WTC11 (cell line): Measurements from ENCODE around the gene TBX10. TPM values are rescaled to one million over a fixed set of nuclear protein-coding genes. Genes with fewer than 3 reads are reported as not detected.

Experiments used
- ATAC-seq: fragments of 200-7000 bp; cut with Tn5 transposase; 2 replicates; pipeline ENCODE4 v1.10.0; 2021; ENCODE audit warnings: mild to moderate bottlenecking, moderate library complexity
- CTCF ChIA-PET: fragments of 300-600 bp; sonication (Branson Sonifier 250); formaldehyde crosslinking; loops from one replicate; lab custom pipeline; 2021; ENCODE audit warnings: antibody characterized with exemption; lab: Charles Lee
- POLR2A ChIA-PET: fragments of 350-600 bp; sonication (Branson Sonifier 250); formaldehyde crosslinking; loops from one replicate; lab custom pipeline; 2021; ENCODE audit warnings: antibody characterized with exemption; lab: Charles Lee
- DNase-seq: peaks from one replicate; pipeline ENCODE4 v3.0.0; 2021; ENCODE audit warnings: low spot score
- H3K27ac Mint-ChIP-seq: 2 replicates; pipeline ENCODE4 v1.8.0; 2021; ENCODE audit warnings: mixed read lengths
- H3K27me3 Mint-ChIP-seq: 2 replicates; pipeline ENCODE4 v1.8.0; 2021; ENCODE audit warnings: low read depth, mild to moderate bottlenecking, moderate library complexity, mixed read lengths
- H3K36me3 Mint-ChIP-seq: 2 replicates; pipeline ENCODE4 v1.8.0; 2021; ENCODE audit warnings: mixed read lengths
- H3K4me1 Mint-ChIP-seq: 2 replicates; pipeline ENCODE4 v1.8.0; 2022; ENCODE audit warnings: mixed read lengths
- H3K4me3 Mint-ChIP-seq: 2 replicates; pipeline ENCODE4 v1.8.0; 2021; ENCODE audit warnings: mild to moderate bottlenecking, moderate library complexity, mixed read lengths
- H3K9me3 Mint-ChIP-seq: 2 replicates; pipeline ENCODE4 v1.8.0; 2021; ENCODE audit warnings: mixed read lengths
- CREM ChIP-seq: sonication (generic); formaldehyde crosslinking; IDR thresholded peaks from 2 replicates; pipeline ENCODE4 v1.8.1; 2022; ENCODE audit warnings: mild to moderate bottlenecking, missing genetic modification reagents, moderate library complexity
- FOXK1 ChIP-seq: sonication (generic); formaldehyde crosslinking; IDR thresholded peaks from 2 replicates; pipeline ENCODE4 v1.8.0; 2022; ENCODE audit warnings: mild to moderate bottlenecking, moderate library complexity, missing genetic modification reagents
- FOXP1 ChIP-seq: sonication (generic); formaldehyde crosslinking; IDR thresholded peaks from 2 replicates; pipeline ENCODE4 v1.8.0; 2022; ENCODE audit warnings: missing genetic modification reagents, mild to moderate bottlenecking, moderate library complexity, borderline replicate concordance
- IRF2 ChIP-seq: sonication (generic); formaldehyde crosslinking; IDR thresholded peaks from 2 replicates; pipeline ENCODE4 v1.8.0; 2022; ENCODE audit warnings: low read depth, missing genetic modification reagents, borderline replicate concordance
- NFATC4 ChIP-seq: fragments of 250-450 bp; sonication (Bioruptor Pico); IDR thresholded peaks from 2 replicates; pipeline ENCODE4 v1.9.0; 2021; ENCODE audit warnings: mild to moderate bottlenecking
- TEAD1 ChIP-seq: sonication (generic); formaldehyde crosslinking; IDR thresholded peaks from 2 replicates; pipeline ENCODE4 v1.8.0; 2022; ENCODE audit warnings: mild to moderate bottlenecking, missing genetic modification reagents
- TEAD4 ChIP-seq: sonication (generic); formaldehyde crosslinking; IDR thresholded peaks from 2 replicates; pipeline ENCODE4 v1.8.0; 2022; ENCODE audit warnings: mild to moderate bottlenecking, missing genetic modification reagents
- TP53 ChIP-seq: sonication (generic); formaldehyde crosslinking; IDR thresholded peaks from 2 replicates; pipeline ENCODE4 v1.8.1; 2023; ENCODE audit warnings: mild to moderate bottlenecking, missing genetic modification reagents
- ZNF232 ChIP-seq: sonication (generic); formaldehyde crosslinking; IDR thresholded peaks from 2 replicates; pipeline ENCODE4 v1.8.0; 2022; ENCODE audit warnings: mild to moderate bottlenecking, missing genetic modification reagents
- ZNF416 ChIP-seq: fragments of 250-450 bp; sonication (Bioruptor Pico); IDR thresholded peaks from 2 replicates; pipeline ENCODE4 v1.9.0; 2021; ENCODE audit warnings: mild to moderate bottlenecking, inconsistent platforms
- total RNA-seq: library from RNA; stranded (reverse); gene quantifications from 3 replicates; pipeline ENCODE4 v1.2.3, GENCODE V29; 2021
- TF ChIP-seq, protein P1 (sequence below): fragments of 250-450 bp; sonication (Bioruptor Pico); IDR thresholded peaks from 2 replicates; pipeline ENCODE4 v1.9.0; 2021; ENCODE audit warnings: moderate library complexity, mild to moderate bottlenecking, inconsistent platforms, borderline replicate concordance
- TF ChIP-seq, protein P2 (sequence below): sonication (generic); formaldehyde crosslinking; IDR thresholded peaks from 2 replicates; pipeline ENCODE4 v1.8.0; 2022; ENCODE audit warnings: mild to moderate bottlenecking, missing genetic modification reagents
- TF ChIP-seq, protein P3 (sequence below): sonication (generic); formaldehyde crosslinking; IDR thresholded peaks from 2 replicates; pipeline ENCODE4 v1.8.1; 2023; ENCODE audit warnings: mild to moderate bottlenecking, missing genetic modification reagents
- TF ChIP-seq, protein P4 (sequence below): sonication (generic); formaldehyde crosslinking; IDR thresholded peaks from 2 replicates; pipeline ENCODE4 v1.8.1; 2023; ENCODE audit warnings: mild to moderate bottlenecking, moderate library complexity, missing genetic modification reagents
- TF ChIP-seq, protein P5 (sequence below): sonication (generic); formaldehyde crosslinking; IDR thresholded peaks from 2 replicates; pipeline ENCODE4 v1.8.0; 2023; ENCODE audit warnings: missing genetic modification reagents, mild to moderate bottlenecking, borderline replicate concordance
- TF ChIP-seq, protein P6 (sequence below): sonication (generic); formaldehyde crosslinking; IDR thresholded peaks from 2 replicates; pipeline ENCODE4 v1.8.0; 2023; ENCODE audit warnings: missing genetic modification reagents
- TF ChIP-seq, protein P7 (sequence below): fragments of 250-450 bp; sonication (Bioruptor Pico); IDR thresholded peaks from 2 replicates; pipeline ENCODE4 v1.8.0; 2021; ENCODE audit warnings: mild to moderate bottlenecking
- TF ChIP-seq, protein P8 (sequence below): fragments of 200-600 bp; IDR thresholded peaks from 2 replicates; pipeline ENCODE4 v1.8.0; 2022; ENCODE audit warnings: antibody characterized with exemption
- TF ChIP-seq, protein P9 (sequence below): sonication (generic); formaldehyde crosslinking; IDR thresholded peaks from 2 replicates; pipeline ENCODE4 v1.8.0; 2022; ENCODE audit warnings: mild to moderate bottlenecking, missing genetic modification reagents
- TF ChIP-seq, protein P10 (sequence below): sonication (generic); formaldehyde crosslinking; IDR thresholded peaks from 2 replicates; pipeline ENCODE4 v1.8.0; 2022; ENCODE audit warnings: mild to moderate bottlenecking, missing genetic modification reagents

The TBX10 gene
- total RNA-seq, 1 experiment from 2014 or later, result not detected

DNA sequence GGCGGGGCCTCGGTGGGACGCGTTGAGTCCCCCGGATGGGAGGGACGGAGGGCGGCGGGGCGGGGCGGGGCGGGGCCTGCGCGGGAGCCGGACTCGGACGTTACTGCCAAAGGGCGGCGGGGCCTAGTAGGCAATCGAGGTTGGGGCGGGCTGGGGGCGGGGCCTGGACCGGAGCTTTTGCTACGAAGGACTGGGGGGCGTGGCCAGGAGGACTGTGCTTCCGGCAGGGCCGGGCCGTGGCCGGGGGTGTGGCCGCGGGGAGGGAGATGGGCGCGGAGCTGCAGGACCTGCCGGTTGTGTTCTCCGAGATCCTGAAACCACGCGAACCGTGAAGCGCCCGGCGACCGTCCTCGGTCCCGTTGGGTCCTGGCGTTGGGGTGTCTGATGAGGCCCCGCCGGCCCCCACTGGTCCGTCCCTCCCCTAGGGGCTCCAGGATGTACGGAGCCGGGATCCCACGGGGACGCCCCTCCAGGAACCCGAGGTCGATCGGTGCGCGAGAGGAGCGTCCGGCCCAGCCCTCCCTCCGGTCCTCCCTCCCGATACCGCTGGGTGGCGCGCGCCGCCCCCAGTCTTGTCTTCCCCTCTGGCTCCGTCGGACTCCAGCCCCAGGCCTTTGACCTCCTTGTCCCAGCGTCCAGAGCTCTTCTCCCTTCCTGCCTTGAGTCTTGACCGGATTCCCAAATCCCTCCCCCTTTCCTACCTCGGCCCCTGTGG is 9.2 kb downstream of the TBX10 start:
- Mint-ChIP-seq H3K36me3 (peaks cover 20% of the 10 kb centered on the region), H3K27me3 (no peaks in the 10 kb centered on the region; the same call in 1 of the 2 replicates)
- CTCF ChIA-PET, result interaction anchor here (0.6 to 5.3 kb wide), 41 partner anchors 9 to 391 kb away, joined by 3 to 200 read pairs (median 7); partner anchors contain the start of genes ACY3, ALDH3B2, GSTP1 and POLD4
- no peak for TF ChIP-seq IRF2
- TF ChIP-seq, protein P1, sequence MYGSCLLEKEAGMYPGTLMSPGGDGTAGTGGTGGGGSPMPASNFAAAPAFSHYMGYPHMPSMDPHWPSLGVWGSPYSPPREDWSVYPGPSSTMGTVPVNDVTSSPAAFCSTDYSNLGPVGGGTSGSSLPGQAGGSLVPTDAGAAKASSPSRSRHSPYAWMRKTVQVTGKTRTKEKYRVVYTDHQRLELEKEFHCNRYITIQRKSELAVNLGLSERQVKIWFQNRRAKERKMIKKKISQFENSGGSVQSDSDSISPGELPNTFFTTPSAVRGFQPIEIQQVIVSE (CRISPR knock-in tag), result no peak
- peak; percentile 55 for TF ChIP-seq FOXK1 (CRISPR knock-in tag)
- TF ChIP-seq TP53 (CRISPR knock-in tag), result no peak
- TF ChIP-seq, protein P2, sequence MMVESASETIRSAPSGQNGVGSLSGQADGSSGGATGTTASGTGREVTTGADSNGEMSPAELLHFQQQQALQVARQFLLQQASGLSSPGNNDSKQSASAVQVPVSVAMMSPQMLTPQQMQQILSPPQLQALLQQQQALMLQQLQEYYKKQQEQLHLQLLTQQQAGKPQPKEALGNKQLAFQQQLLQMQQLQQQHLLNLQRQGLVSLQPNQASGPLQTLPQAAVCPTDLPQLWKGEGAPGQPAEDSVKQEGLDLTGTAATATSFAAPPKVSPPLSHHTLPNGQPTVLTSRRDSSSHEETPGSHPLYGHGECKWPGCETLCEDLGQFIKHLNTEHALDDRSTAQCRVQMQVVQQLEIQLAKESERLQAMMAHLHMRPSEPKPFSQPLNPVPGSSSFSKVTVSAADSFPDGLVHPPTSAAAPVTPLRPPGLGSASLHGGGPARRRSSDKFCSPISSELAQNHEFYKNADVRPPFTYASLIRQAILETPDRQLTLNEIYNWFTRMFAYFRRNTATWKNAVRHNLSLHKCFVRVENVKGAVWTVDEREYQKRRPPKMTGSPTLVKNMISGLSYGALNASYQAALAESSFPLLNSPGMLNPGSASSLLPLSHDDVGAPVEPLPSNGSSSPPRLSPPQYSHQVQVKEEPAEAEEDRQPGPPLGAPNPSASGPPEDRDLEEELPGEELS (CRISPR knock-in tag), result peak; percentile 82; the same call in 1 of the 2 replicates
- TF ChIP-seq, protein P3, sequence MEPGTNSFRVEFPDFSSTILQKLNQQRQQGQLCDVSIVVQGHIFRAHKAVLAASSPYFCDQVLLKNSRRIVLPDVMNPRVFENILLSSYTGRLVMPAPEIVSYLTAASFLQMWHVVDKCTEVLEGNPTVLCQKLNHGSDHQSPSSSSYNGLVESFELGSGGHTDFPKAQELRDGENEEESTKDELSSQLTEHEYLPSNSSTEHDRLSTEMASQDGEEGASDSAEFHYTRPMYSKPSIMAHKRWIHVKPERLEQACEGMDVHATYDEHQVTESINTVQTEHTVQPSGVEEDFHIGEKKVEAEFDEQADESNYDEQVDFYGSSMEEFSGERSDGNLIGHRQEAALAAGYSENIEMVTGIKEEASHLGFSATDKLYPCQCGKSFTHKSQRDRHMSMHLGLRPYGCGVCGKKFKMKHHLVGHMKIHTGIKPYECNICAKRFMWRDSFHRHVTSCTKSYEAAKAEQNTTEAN, result no peak
- TF ChIP-seq, protein P4, sequence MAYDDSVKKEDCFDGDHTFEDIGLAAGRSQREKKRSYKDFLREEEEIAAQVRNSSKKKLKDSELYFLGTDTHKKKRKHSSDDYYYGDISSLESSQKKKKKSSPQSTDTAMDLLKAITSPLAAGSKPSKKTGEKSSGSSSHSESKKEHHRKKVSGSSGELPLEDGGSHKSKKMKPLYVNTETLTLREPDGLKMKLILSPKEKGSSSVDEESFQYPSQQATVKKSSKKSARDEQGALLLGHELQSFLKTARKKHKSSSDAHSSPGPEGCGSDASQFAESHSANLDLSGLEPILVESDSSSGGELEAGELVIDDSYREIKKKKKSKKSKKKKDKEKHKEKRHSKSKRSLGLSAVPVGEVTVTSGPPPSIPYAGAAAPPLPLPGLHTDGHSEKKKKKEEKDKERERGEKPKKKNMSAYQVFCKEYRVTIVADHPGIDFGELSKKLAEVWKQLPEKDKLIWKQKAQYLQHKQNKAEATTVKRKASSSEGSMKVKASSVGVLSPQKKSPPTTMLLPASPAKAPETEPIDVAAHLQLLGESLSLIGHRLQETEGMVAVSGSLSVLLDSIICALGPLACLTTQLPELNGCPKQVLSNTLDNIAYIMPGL, result peak; percentile 80; the same call in 1 of the 2 replicates
- TF ChIP-seq CREM, result 0 out of 2 replicates have a peak, but pooled peaks have one; percentile 68
- TF ChIP-seq, protein P5, sequence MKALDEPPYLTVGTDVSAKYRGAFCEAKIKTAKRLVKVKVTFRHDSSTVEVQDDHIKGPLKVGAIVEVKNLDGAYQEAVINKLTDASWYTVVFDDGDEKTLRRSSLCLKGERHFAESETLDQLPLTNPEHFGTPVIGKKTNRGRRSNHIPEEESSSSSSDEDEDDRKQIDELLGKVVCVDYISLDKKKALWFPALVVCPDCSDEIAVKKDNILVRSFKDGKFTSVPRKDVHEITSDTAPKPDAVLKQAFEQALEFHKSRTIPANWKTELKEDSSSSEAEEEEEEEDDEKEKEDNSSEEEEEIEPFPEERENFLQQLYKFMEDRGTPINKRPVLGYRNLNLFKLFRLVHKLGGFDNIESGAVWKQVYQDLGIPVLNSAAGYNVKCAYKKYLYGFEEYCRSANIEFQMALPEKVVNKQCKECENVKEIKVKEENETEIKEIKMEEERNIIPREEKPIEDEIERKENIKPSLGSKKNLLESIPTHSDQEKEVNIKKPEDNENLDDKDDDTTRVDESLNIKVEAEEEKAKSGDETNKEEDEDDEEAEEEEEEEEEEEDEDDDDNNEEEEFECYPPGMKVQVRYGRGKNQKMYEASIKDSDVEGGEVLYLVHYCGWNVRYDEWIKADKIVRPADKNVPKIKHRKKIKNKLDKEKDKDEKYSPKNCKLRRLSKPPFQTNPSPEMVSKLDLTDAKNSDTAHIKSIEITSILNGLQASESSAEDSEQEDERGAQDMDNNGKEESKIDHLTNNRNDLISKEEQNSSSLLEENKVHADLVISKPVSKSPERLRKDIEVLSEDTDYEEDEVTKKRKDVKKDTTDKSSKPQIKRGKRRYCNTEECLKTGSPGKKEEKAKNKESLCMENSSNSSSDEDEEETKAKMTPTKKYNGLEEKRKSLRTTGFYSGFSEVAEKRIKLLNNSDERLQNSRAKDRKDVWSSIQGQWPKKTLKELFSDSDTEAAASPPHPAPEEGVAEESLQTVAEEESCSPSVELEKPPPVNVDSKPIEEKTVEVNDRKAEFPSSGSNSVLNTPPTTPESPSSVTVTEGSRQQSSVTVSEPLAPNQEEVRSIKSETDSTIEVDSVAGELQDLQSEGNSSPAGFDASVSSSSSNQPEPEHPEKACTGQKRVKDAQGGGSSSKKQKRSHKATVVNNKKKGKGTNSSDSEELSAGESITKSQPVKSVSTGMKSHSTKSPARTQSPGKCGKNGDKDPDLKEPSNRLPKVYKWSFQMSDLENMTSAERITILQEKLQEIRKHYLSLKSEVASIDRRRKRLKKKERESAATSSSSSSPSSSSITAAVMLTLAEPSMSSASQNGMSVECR (CRISPR knock-in tag), result peak; percentile 65; the same call in 1 of the 2 replicates
- TF ChIP-seq, protein P6, sequence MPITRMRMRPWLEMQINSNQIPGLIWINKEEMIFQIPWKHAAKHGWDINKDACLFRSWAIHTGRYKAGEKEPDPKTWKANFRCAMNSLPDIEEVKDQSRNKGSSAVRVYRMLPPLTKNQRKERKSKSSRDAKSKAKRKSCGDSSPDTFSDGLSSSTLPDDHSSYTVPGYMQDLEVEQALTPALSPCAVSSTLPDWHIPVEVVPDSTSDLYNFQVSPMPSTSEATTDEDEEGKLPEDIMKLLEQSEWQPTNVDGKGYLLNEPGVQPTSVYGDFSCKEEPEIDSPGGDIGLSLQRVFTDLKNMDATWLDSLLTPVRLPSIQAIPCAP, result peak; percentile 21; the same call in 1 of the 2 replicates
- TF ChIP-seq, protein P7, sequence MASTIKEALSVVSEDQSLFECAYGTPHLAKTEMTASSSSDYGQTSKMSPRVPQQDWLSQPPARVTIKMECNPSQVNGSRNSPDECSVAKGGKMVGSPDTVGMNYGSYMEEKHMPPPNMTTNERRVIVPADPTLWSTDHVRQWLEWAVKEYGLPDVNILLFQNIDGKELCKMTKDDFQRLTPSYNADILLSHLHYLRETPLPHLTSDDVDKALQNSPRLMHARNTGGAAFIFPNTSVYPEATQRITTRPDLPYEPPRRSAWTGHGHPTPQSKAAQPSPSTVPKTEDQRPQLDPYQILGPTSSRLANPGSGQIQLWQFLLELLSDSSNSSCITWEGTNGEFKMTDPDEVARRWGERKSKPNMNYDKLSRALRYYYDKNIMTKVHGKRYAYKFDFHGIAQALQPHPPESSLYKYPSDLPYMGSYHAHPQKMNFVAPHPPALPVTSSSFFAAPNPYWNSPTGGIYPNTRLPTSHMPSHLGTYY (CRISPR knock-in tag), result 0 out of 2 replicates have a peak, but pooled peaks have one; percentile 47
- TF ChIP-seq FOXP1 (CRISPR knock-in tag), result peak; percentile 78; the same call in 1 of the 2 replicates
- TF ChIP-seq, protein P8, sequence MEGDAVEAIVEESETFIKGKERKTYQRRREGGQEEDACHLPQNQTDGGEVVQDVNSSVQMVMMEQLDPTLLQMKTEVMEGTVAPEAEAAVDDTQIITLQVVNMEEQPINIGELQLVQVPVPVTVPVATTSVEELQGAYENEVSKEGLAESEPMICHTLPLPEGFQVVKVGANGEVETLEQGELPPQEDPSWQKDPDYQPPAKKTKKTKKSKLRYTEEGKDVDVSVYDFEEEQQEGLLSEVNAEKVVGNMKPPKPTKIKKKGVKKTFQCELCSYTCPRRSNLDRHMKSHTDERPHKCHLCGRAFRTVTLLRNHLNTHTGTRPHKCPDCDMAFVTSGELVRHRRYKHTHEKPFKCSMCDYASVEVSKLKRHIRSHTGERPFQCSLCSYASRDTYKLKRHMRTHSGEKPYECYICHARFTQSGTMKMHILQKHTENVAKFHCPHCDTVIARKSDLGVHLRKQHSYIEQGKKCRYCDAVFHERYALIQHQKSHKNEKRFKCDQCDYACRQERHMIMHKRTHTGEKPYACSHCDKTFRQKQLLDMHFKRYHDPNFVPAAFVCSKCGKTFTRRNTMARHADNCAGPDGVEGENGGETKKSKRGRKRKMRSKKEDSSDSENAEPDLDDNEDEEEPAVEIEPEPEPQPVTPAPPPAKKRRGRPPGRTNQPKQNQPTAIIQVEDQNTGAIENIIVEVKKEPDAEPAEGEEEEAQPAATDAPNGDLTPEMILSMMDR, result peak; percentile 66
- TF ChIP-seq ZNF232 (CRISPR knock-in tag), result peak; percentile 62; the same call in 1 of the 2 replicates
- TF ChIP-seq, protein P9, sequence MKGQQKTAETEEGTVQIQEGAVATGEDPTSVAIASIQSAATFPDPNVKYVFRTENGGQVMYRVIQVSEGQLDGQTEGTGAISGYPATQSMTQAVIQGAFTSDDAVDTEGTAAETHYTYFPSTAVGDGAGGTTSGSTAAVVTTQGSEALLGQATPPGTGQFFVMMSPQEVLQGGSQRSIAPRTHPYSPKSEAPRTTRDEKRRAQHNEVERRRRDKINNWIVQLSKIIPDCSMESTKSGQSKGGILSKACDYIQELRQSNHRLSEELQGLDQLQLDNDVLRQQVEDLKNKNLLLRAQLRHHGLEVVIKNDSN (CRISPR knock-in tag), result no peak; the same call in 1 of the 2 replicates
- TF ChIP-seq, protein P10, sequence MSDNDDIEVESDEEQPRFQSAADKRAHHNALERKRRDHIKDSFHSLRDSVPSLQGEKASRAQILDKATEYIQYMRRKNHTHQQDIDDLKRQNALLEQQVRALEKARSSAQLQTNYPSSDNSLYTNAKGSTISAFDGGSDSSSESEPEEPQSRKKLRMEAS (CRISPR knock-in tag), result peak; percentile 59; the same call in 1 of the 2 replicates
- TF ChIP-seq TEAD4, result no peak
- 0 out of 2 replicates have a peak, but pooled peaks have one; percentile 34 for TF ChIP-seq TEAD1
- no peak for TF ChIP-seq NFATC4 (CRISPR knock-in tag)
- TF ChIP-seq ZNF416, result peak; percentile 86

More for the DNA sequence above, 9.2 kb downstream of the TBX10 start:
- peaks cover 31% of the 10 kb centered on the region for H3K4me1 Mint-ChIP-seq
- peak; percentile 65 for ATAC-seq
- peak overlapping the region; percentile 79 for H3K4me3 Mint-ChIP-seq
- peak overlapping the region; percentile 89 for H3K27ac Mint-ChIP-seq
- POLR2A ChIA-PET, result interaction anchor here (0.6 to 3.4 kb wide), 9 partner anchors 8 to 277 kb away, joined by 3 to 13 read pairs (median 3); partner anchors contain the start of genes GSTP1 and POLD4
- peak; percentile 99 for DNase-seq
- H3K9me3 Mint-ChIP-seq, result peaks cover 10% of the 10 kb centered on the region; the same call in 1 of the 2 replicates
